Endothelial cell (in vitro differentiated cells): Measurements from ENCODE around the gene HS3ST4. TPM values are rescaled to one million over a fixed set of nuclear protein-coding genes. Genes with fewer than 3 reads are reported as not detected.

ENCODE experiments used
- DNase-seq: peaks from one replicate; pipeline ENCODE4 v3.0.0; 2021; ENCODE audit warnings: low spot score
- H3K27ac Mint-ChIP-seq: one replicate; pipeline ENCODE4 v1.8.0; 2021; ENCODE audit warnings: mixed read lengths, inconsistent platforms; ENCODE audit not compliant: unreplicated experiment
- H3K27me3 Mint-ChIP-seq: one replicate; pipeline ENCODE4 v1.8.0; 2021; ENCODE audit warnings: mild to moderate bottlenecking, moderate library complexity, mixed read lengths, inconsistent platforms; ENCODE audit not compliant: unreplicated experiment
- H3K36me3 Mint-ChIP-seq: one replicate; pipeline ENCODE4 v1.8.0; 2021; ENCODE audit warnings: mild to moderate bottlenecking, low read depth, mixed read lengths, inconsistent platforms; ENCODE audit not compliant: unreplicated experiment
- H3K4me1 Mint-ChIP-seq: one replicate; pipeline ENCODE4 v1.8.0; 2021; ENCODE audit warnings: mild to moderate bottlenecking, mixed read lengths, inconsistent platforms; ENCODE audit not compliant: unreplicated experiment
- H3K4me3 Mint-ChIP-seq: one replicate; pipeline ENCODE4 v1.8.0; 2021; ENCODE audit warnings: mild to moderate bottlenecking, mixed read lengths, inconsistent platforms; ENCODE audit not compliant: unreplicated experiment
- H3K9me3 Mint-ChIP-seq: one replicate; pipeline ENCODE4 v1.8.0; 2021; ENCODE audit warnings: mixed read lengths, inconsistent platforms; ENCODE audit not compliant: unreplicated experiment
- total RNA-seq: library from RNA; stranded (reverse); fragmentation: NEBNext Ultra II Directional; extraction: Animal tissue kit (Norgen Biotek cat#: 25700); gene quantifications from one replicate; pipeline ENCODE4 v1.2.1, GENCODE V29; 2021; ENCODE audit not compliant: unreplicated experiment
- TF ChIP-seq, protein P1 (sequence below): fragments of 200-600 bp; sonication (generic); IDR thresholded peaks from one replicate; pipeline ENCODE4 v1.5.0; 2021; ENCODE audit warnings: antibody characterized with exemption; ENCODE audit not compliant: unreplicated experiment

The HS3ST4 gene
- total RNA-seq, 1 donor from 2014 or later, result 4.8 TPM

- peaks cover 5% of the 10 kb centered on the region for H3K4me1 Mint-ChIP-seq
- no peak overlapping the region for H3K4me3 Mint-ChIP-seq
- TF ChIP-seq, protein P1, sequence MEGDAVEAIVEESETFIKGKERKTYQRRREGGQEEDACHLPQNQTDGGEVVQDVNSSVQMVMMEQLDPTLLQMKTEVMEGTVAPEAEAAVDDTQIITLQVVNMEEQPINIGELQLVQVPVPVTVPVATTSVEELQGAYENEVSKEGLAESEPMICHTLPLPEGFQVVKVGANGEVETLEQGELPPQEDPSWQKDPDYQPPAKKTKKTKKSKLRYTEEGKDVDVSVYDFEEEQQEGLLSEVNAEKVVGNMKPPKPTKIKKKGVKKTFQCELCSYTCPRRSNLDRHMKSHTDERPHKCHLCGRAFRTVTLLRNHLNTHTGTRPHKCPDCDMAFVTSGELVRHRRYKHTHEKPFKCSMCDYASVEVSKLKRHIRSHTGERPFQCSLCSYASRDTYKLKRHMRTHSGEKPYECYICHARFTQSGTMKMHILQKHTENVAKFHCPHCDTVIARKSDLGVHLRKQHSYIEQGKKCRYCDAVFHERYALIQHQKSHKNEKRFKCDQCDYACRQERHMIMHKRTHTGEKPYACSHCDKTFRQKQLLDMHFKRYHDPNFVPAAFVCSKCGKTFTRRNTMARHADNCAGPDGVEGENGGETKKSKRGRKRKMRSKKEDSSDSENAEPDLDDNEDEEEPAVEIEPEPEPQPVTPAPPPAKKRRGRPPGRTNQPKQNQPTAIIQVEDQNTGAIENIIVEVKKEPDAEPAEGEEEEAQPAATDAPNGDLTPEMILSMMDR, result no peak
- H3K27me3 Mint-ChIP-seq, result peaks cover 13% of the 10 kb centered on the region
- H3K9me3 Mint-ChIP-seq, result no peaks in the 10 kb centered on the region
- H3K36me3 Mint-ChIP-seq, result no peaks in the 10 kb centered on the region
- no peak for DNase-seq
- H3K27ac Mint-ChIP-seq, result no peak overlapping the region
These were observed 2.5 kb upstream of the HS3ST4 start for GRCh38 chr16:25689137-25689836.

- H3K27ac Mint-ChIP-seq, result peak overlapping the region; percentile 64
- H3K27me3 Mint-ChIP-seq, result peaks cover 13% of the 10 kb centered on the region
- H3K4me1 Mint-ChIP-seq, result peaks cover 5% of the 10 kb centered on the region
- peak overlapping the region; percentile 89 for H3K4me3 Mint-ChIP-seq
- no peaks in the 10 kb centered on the region for H3K36me3 Mint-ChIP-seq
- no peak for DNase-seq
- TF ChIP-seq, protein P1, result no peak
- no peaks in the 10 kb centered on the region for H3K9me3 Mint-ChIP-seq
These were observed 1.1 kb upstream of the HS3ST4 start for GRCh38 chr16:25690552-25691143.

DNA sequence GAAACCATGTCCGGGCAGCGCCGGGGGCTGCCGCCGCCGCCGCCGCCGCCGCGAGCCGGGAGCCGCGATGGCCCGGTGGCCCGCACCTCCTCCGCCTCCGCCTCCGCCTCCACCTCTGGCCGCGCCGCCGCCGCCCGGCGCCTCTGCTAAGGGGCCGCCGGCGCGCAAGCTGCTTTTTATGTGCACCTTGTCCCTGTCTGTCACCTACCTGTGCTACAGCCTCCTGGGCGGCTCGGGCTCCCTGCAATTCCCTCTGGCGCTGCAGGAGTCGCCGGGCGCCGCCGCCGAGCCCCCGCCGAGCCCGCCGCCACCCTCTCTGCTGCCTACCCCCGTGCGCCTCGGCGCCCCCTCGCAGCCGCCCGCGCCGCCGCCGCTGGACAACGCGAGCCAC lies 587 bp downstream of the HS3ST4 start:
- H3K9me3 Mint-ChIP-seq, result no peaks in the 10 kb centered on the region

DNA sequence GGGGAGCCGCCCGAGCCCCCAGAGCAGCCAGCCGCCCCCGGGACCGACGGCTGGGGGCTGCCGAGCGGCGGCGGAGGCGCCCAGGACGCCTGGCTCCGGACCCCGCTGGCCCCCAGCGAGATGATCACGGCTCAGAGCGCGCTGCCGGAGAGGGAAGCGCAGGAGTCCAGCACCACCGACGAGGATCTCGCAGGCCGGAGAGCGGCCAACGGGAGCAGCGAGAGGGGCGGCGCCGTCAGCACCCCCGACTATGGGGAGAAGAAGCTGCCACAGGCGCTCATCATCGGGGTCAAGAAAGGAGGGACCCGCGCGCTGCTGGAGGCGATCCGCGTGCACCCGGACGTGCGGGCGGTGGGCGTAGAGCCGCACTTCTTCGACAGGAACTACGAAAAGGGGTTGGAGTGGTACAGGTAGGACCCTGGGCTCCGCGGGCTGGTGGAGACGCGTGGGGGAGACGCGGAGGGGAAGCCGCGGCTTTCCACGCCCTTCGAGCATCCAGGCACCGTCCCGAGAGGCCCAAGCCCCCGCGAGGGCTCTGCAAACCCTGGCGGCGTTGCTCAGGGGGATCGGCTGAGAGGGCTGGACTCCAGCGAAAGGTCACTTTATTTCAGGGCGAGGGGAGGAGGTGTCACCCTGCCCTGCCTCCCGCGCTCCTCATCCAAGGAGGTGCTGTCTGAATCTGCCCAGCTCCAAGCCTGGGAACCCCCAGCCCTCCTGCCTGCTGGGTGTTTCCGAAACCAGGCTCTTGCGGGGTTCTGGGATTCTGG lies 1.2 kb downstream of the HS3ST4 start:
- no peaks in the 10 kb centered on the region for H3K36me3 Mint-ChIP-seq
- peak overlapping the region; percentile 85 for H3K4me3 Mint-ChIP-seq
- peaks cover 13% of the 10 kb centered on the region for H3K27me3 Mint-ChIP-seq
- peaks cover 5% of the 10 kb centered on the region for H3K4me1 Mint-ChIP-seq
- H3K27ac Mint-ChIP-seq, result no peak overlapping the region
- DNase-seq, result peak; percentile 44
- TF ChIP-seq, protein P1, result no peak
- no peaks in the 10 kb centered on the region for H3K9me3 Mint-ChIP-seq

More for the DNA sequence above, 587 bp downstream of the HS3ST4 start:
- Mint-ChIP-seq H3K27me3 (peaks cover 13% of the 10 kb centered on the region), H3K36me3 (no peaks in the 10 kb centered on the region), H3K4me3 (no peak overlapping the region), H3K27ac (no peak overlapping the region), H3K4me1 (peaks cover 5% of the 10 kb centered on the region)
- DNase-seq, result peak; percentile 18
- TF ChIP-seq, protein P1, result no peak
